Rectal smooth muscle tissue (tissue), 1 donor: Measurements from ENCODE around the gene INTS15.

Experiments
- H3K27ac ChIP-seq: one replicate; pipeline ENCODE4 v1.7.0; 2013; ENCODE audit warnings: low read depth, low read length, inconsistent platforms
- H3K27me3 ChIP-seq: one replicate; pipeline ENCODE4 v1.7.0; 2013; ENCODE audit warnings: low read length; ENCODE audit not compliant: control insufficient read depth, insufficient read depth
- H3K36me3 ChIP-seq: one replicate; pipeline ENCODE4 v1.7.0; 2013; ENCODE audit warnings: low read length; ENCODE audit not compliant: control insufficient read depth, insufficient read depth
- H3K4me1 ChIP-seq: one replicate; pipeline ENCODE4 v1.7.0; 2013; ENCODE audit warnings: low read length; ENCODE audit not compliant: control insufficient read depth, insufficient read depth
- H3K4me3 ChIP-seq: one replicate; pipeline ENCODE4 v1.7.0; 2013; ENCODE audit warnings: low read length
- H3K9ac ChIP-seq: one replicate; pipeline ENCODE4 v1.7.0; 2013; ENCODE audit warnings: low read length

INTS15 gene

GRCh38 chr7:6589829-6590644 lies at the start of gene INTS15:
Gene INTS15, plus strand, starts transcription at chr7:6590021. Its CDS starts 263 bp downstream, at chr7:6590284.
- Histone ChIP-seq H3K9ac (peak within 1 kb of the TSS; percentile 49), H3K27ac (peak within 1 kb of the TSS; percentile 72), H3K4me3 (peak within 1 kb of the TSS; percentile 98), H3K36me3 (peaks cover 14% of the 10 kb centered on the region), H3K4me1 (peaks cover 7% of the 10 kb centered on the region), H3K27me3 (no peaks in the 10 kb centered on the region)

GRCh38 chr7:6542368-6542767 lies 47.5 kb upstream of the INTS15 start:
- Histone ChIP-seq H3K27me3 (peaks cover 5% of the 10 kb centered on the region), H3K36me3 (no peaks in the 10 kb centered on the region), H3K9ac (no peak overlapping the region), H3K4me1 (no peaks in the 10 kb centered on the region), H3K27ac (no peak overlapping the region), H3K4me3 (no peak overlapping the region)

GRCh38 chr7:6545398-6546126 lies 44.3 kb upstream of the INTS15 start:
- Histone ChIP-seq H3K27ac (no peak overlapping the region), H3K4me3 (no peak overlapping the region), H3K9ac (no peak overlapping the region), H3K27me3 (no peaks in the 10 kb centered on the region), H3K4me1 (no peaks in the 10 kb centered on the region), H3K36me3 (no peaks in the 10 kb centered on the region)

- H3K27me3 ChIP-seq = no peaks in the 10 kb centered on the region
- no peak overlapping the region for H3K4me3 ChIP-seq
- no peak overlapping the region for H3K27ac ChIP-seq
- no peaks in the 10 kb centered on the region for H3K4me1 ChIP-seq
- H3K9ac ChIP-seq = no peak overlapping the region
- no peaks in the 10 kb centered on the region for H3K36me3 ChIP-seq
Measured at GRCh38 chr7:6546498-6547251, 43.1 kb upstream of the INTS15 start.

GRCh38 chr7:6547400-6547799 lies 42.4 kb upstream of the INTS15 start:
- Histone ChIP-seq H3K4me1 (no peaks in the 10 kb centered on the region), H3K36me3 (no peaks in the 10 kb centered on the region), H3K27ac (no peak overlapping the region), H3K4me3 (no peak overlapping the region), H3K27me3 (no peaks in the 10 kb centered on the region), H3K9ac (no peak overlapping the region)

GRCh38 chr7:6551016-6551511 lies 38.8 kb upstream of the INTS15 start, which contains the start of gene GRID2IP:
Gene GRID2IP, minus strand, starts transcription at chr7:6551461. Its CDS starts 25 bp downstream, at chr7:6551436.
- Histone ChIP-seq H3K9ac (no peak within 1 kb of the TSS), H3K4me1 (no peaks in the 10 kb centered on the region), H3K36me3 (no peaks in the 10 kb centered on the region), H3K27ac (no peak within 1 kb of the TSS), H3K4me3 (no peak within 1 kb of the TSS), H3K27me3 (no peaks in the 10 kb centered on the region)

GRCh38 chr7:6553448-6554044 lies 36.3 kb upstream of the INTS15 start:
- Histone ChIP-seq H3K27me3 (no peaks in the 10 kb centered on the region), H3K27ac (no peak overlapping the region), H3K9ac (no peak overlapping the region), H3K4me3 (no peak overlapping the region), H3K36me3 (no peaks in the 10 kb centered on the region), H3K4me1 (no peaks in the 10 kb centered on the region)

- no peaks in the 10 kb centered on the region for H3K36me3 ChIP-seq
- H3K4me3 ChIP-seq = no peak overlapping the region
- H3K4me1 ChIP-seq = no peaks in the 10 kb centered on the region
- H3K27ac ChIP-seq = no peak overlapping the region
- H3K27me3 ChIP-seq = peaks cover 3% of the 10 kb centered on the region
- H3K9ac ChIP-seq = no peak overlapping the region
Measured at GRCh38 chr7:6554848-6555247, 35.0 kb upstream of the INTS15 start.

- H3K4me1 ChIP-seq = no peaks in the 10 kb centered on the region
- H3K27me3 ChIP-seq = peaks cover 3% of the 10 kb centered on the region
- no peaks in the 10 kb centered on the region for H3K36me3 ChIP-seq
- no peak overlapping the region for H3K27ac ChIP-seq
- no peak overlapping the region for H3K4me3 ChIP-seq
- no peak overlapping the region for H3K9ac ChIP-seq
Measured at GRCh38 chr7:6556196-6556595, 33.6 kb upstream of the INTS15 start.

GRCh38 chr7:6558837-6559236 lies 31.0 kb upstream of the INTS15 start:
- no peaks in the 10 kb centered on the region for H3K4me1 ChIP-seq

GRCh38 chr7:6559896-6560295 lies 29.9 kb upstream of the INTS15 start:
- Histone ChIP-seq H3K4me3 (no peak overlapping the region), H3K4me1 (no peaks in the 10 kb centered on the region), H3K27me3 (peaks cover 3% of the 10 kb centered on the region), H3K36me3 (no peaks in the 10 kb centered on the region), H3K9ac (no peak overlapping the region), H3K27ac (no peak overlapping the region)

More at GRCh38 chr7:6558837-6559236, 31.0 kb upstream of the INTS15 start:
- Histone ChIP-seq H3K36me3 (no peaks in the 10 kb centered on the region), H3K27ac (no peak overlapping the region), H3K27me3 (peaks cover 3% of the 10 kb centered on the region), H3K4me3 (no peak overlapping the region), H3K9ac (no peak overlapping the region)

- no peak overlapping the region for H3K27ac ChIP-seq
- no peaks in the 10 kb centered on the region for H3K36me3 ChIP-seq
- no peak overlapping the region for H3K4me3 ChIP-seq
- H3K27me3 ChIP-seq = peaks cover 3% of the 10 kb centered on the region
- no peak overlapping the region for H3K9ac ChIP-seq
- H3K4me1 ChIP-seq = no peaks in the 10 kb centered on the region
Measured at GRCh38 chr7:6562106-6562505, 27.7 kb upstream of the INTS15 start.
